ENCODE data around the gene RGL2.
"Not testable (repeated sequence)": the region's sequence is repeated elsewhere in the genome, so short reads cannot be mapped to it uniquely, and the experiment has no call there.

The RGL2 gene

DNA sequence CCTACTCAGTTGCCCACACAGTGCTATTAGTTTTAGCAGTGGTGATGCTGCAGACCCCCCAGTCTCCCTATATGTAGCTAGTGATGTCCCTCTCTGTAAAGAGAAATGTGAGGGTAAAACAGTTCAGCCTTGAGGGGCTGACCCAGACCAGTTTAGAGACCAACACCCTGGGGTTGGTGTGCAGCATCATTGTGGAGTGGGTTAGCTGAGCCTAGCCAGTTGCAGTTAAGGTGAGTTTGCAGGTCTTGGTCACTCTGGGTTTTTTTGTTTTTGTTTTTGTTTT, 22.2 kb downstream of the RGL2 start:
- H3K4me3 ChIP-seq (ENCODE audit: low read length): peak overlapping the region; percentile 52
- DNase-seq (ENCODE audit: low read depth): no peak
- TF ChIP-seq, protein P1, sequence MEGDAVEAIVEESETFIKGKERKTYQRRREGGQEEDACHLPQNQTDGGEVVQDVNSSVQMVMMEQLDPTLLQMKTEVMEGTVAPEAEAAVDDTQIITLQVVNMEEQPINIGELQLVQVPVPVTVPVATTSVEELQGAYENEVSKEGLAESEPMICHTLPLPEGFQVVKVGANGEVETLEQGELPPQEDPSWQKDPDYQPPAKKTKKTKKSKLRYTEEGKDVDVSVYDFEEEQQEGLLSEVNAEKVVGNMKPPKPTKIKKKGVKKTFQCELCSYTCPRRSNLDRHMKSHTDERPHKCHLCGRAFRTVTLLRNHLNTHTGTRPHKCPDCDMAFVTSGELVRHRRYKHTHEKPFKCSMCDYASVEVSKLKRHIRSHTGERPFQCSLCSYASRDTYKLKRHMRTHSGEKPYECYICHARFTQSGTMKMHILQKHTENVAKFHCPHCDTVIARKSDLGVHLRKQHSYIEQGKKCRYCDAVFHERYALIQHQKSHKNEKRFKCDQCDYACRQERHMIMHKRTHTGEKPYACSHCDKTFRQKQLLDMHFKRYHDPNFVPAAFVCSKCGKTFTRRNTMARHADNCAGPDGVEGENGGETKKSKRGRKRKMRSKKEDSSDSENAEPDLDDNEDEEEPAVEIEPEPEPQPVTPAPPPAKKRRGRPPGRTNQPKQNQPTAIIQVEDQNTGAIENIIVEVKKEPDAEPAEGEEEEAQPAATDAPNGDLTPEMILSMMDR (conservative IDR thresholded peaks at IDR 0.05; ENCODE audit: low read depth, low read length): no peak

DNA sequence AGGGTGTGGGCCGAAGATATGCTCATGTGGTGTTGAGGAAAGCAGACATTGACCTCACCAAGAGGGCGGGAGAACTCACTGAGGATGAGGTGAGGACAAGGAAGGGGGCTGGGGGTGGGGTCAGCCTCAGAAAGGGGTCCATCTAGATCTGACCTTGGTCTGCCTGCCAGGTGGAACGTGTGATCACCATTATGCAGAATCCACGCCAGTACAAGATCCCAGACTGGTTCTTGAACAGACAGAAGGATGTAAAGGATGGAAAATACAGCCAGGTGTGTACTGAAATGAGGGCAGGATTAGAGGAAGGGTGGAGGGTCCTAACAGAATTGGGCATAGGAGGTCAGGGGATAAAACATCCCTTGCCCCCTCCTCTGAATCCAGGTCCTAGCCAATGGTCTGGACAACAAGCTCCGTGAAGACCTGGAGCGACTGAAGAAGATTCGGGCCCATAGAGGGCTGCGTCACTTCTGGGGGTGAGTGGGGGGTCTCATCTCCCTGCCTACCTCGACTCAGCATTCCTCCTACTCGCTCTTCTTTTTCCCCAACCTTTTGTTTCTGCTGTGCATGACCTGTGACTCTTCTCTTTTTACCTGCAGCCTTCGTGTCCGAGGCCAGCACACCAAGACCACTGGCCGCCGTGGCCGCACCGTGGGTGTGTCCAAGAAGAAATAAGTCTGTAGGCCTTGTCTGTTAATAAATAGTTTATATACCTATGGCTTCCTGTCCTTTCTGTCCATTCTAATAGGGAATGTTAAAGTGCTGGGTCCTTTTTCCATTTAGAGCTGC, 22.8 kb downstream of the RGL2 start:
- DNase-seq (ENCODE audit: low read depth): not testable (repeated sequence)
- H3K4me3 ChIP-seq (ENCODE audit: low read length): peak overlapping the region; percentile 52

DNA sequence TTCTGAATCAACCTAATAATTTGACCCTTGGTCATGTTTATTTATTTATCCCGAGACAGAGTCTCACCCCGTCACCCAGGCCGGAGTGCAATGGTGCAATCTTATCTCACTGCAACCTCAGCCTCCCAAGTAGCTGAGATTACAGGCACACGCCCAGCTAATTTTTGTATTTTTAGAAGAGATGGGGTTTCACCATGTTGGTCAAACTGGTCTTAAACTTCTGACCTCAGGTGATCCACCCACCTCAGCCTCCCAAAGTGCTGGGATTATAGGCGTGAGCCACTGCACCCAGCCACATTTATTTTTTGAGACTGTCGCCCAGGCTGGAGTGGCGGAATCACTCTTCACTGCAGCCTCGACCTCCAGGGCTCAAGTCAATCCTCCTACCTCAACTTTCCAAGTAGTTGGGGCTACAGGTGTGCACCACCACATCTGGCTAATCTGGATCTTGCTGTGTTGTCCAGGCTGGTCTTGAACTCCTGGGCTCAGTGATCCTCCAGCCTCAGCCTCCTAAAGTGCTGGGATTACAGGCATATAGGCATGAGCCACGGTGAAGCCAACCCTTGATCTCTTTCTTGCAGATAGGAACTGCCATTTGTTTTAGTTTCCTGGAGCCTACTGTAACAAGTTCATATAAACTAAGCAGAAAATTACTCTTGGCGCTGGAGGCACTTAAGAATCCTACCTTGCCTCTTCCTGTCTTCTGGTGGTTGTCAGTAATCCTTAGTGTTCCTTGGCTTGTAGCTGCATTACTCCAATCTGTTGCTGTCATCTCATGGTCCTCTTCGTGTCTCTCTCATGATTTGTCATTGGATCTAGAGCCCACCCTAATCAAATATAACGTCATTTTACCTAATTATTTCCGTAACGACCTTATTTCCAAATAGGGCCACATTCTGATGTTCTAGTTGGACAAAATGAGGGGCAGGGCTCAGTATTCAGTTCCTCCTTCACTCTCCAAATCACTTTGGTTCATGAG, 24.5 kb downstream of the RGL2 start:
- H3K4me3 ChIP-seq (ENCODE audit: low read length): peak overlapping the region; percentile 85
- TF ChIP-seq, protein P1 (conservative IDR thresholded peaks at IDR 0.05; ENCODE audit: low read depth, low read length): no peak

DNA sequence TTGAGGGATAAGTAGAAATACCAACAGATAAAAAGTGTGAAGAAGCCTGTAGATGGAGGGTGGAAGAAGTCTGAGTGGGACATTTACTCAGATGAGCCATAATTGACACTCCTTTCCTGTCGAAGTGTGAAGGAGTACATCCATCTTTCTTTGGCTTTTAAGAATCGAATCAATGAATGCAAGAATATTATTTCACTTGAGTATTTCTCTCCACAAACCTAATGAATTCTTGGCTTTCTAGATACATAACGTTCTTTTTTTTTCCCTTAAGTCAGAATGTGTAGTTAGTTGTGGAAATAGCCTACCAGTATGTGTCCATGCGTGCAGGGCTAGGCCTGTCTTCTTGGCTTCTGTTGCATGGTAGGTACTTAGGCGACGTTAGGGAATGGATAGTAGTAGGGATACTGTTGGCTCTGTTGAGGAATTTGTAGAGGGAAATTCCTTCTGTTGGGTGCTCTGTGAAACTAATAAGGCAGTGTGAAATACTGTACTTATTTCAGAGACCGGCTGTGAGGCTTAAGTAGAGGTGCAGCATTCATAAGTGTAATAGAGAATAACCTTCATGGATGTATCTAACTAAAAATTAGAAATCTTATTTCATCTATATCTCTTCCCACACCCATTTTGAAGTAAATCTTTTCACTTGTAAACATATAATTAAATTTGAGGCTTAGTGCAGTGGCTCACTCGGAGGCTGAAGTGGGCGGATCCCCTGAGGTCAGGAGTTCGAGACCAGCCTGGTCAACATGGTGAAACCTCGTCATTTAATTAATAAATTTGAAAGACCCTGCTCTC, 25.4 kb downstream of the RGL2 start:
- no peak for DNase-seq (ENCODE audit: low read depth)
- peak overlapping the region; percentile 85 for H3K4me3 ChIP-seq (ENCODE audit: low read length)
- TF ChIP-seq, protein P1 (conservative IDR thresholded peaks at IDR 0.05; ENCODE audit: low read depth, low read length): no peak

More for the DNA sequence above, 24.5 kb downstream of the RGL2 start:
- DNase-seq (ENCODE audit: low read depth): no peak

DNA sequence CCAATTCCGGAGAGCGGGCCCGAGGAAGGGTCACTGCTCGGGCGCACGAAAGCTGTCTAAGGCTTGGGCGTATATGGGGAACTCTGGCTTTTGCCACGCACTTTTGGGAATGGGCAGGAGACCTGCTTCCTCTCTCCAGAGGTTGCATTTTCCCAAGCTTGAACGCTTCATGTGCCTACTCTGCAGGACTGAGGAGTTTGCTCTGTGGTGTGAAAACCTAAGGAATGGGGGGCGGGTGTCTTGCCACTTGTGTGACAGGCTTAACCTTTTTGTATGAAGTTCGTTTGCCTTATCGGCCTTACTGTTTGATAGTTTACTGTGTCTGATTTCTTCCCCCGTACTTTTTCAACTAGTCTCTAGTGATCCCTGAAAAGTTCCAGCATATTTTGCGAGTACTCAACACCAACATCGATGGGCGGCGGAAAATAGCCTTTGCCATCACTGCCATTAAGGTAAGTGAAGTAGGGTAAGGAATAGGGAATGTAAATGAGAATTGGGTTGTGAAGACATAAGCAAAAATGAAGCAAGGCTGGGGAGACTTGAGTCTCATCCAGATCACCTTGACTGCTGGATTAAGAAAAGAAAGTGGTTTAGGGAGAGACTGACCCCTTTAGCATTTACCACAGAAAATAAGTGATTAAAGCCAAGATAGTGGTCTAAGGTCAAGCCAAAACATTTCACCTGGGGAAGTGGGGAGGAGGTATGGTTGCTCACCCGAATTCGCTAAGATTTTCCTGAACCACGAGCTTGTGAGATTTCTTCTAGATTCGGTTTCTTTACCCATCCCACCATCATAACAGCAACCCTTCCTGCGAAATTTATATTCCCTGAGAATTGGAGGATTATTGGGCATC, 26.2 kb downstream of the RGL2 start:
- no peak for DNase-seq (ENCODE audit: low read depth)
- TF ChIP-seq, protein P1 (conservative IDR thresholded peaks at IDR 0.05; ENCODE audit: low read depth, low read length): no peak
- peak overlapping the region; percentile 85 for H3K4me3 ChIP-seq (ENCODE audit: low read length)

DNA sequence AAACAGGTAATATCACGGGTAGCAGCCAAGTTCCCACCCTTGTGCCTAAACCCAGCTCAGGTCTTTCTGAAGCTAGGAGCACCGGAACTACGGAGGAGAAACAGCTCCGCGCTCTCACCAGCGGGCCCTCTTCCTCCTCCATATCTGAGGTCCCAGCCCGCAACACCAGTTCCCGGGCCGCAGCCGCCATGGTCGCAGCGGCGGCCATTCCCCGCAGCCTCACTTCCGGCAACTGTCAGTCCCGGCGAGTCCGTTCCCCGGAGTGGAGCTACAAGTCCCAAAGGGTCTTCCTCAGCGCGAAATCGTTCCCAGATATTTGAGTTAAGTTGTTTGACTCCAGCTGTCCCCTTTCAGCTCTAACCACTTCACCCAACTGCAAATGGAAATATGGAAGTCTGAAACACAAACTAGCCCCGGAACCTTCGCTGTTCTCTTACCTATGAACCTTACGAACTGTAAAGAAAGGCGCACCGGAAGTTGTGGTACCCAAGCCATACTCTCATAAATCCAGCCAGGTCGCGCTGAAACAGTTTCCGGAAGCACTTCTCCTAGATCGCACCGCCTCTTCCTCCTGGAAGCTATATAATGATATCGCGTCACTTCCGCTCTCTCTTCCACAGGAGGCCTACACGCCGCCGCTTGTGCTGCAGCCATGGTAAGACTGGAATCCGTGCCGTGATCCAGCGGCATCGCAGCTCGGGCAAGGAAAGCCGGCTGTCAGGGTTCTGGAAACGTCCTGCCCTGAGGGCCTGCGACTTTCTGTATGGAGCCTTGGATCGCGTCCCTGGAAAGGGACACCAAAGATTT, 27.1 kb downstream of the RGL2 start, which contains the start of the genes RPS18 and VPS52:
Gene RPS18, plus strand, starts transcription at position 608 of the 807 bp plus-strand sequence. Its CDS starts 45 bp downstream, at position 653.
Gene VPS52, minus strand, starts transcription at position 409 of the 807 bp plus-strand sequence. Its CDS starts 201 bp downstream, at position 208.
- peak within 1 kb of the TSS; percentile 85 for H3K4me3 ChIP-seq (ENCODE audit: low read length)
- TF ChIP-seq, protein P1 (conservative IDR thresholded peaks at IDR 0.05; ENCODE audit: low read depth, low read length): no peak
- peak; percentile 97 for DNase-seq (ENCODE audit: low read depth)

All from retinal pigment epithelial cell (primary cell).